ENCODE measurements around the gene TRMT6.

The TRMT6 gene

GRCh38 chr20:5947276-5947675, 3.1 kb downstream of the TRMT6 start:
- DNase-seq (ENCODE audit: low read depth): no peak

- DNase-seq (ENCODE audit: low read depth): no peak
These were observed 4.4 kb downstream of the TRMT6 start for GRCh38 chr20:5945963-5946362.

DNA sequence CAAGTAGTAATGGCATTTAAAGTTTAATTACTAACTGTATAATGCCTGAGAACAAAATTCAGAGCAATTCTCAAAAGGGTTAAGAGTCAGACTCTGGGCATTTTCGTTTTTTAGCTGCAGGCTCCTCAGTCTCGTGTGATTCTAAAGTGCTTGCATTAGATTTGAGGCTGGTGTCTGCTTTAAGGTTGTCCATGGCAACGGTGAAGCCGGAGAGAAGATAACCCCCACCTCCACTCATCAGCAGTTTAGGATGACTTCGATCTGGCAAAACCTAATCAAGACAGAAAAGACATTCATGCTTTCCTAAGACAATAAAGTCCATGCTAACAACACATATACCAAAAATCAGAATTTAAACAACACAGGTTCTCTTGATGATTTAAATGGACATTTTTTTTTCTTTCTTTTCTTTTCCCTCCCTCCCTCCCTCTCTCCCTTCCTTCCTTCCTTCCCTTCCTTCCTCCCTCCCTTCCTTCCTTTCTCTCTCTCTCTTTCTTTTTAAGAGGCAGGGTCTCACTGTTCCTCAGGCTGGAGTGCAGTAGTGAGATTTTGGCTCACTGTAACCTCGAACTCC, 11.8 kb downstream of the TRMT6 start:
- DNase-seq (ENCODE audit: low read depth): no peak

- no peak for DNase-seq (ENCODE audit: low read depth)
These were observed 14.1 kb downstream of the TRMT6 start for GRCh38 chr20:5936238-5936637.

- DNase-seq (ENCODE audit: low read depth): no peak
These were observed 14.9 kb downstream of the TRMT6 start for GRCh38 chr20:5935384-5935783.

- DNase-seq (ENCODE audit: low read depth): no peak
These were observed 16.4 kb downstream of the TRMT6 start for GRCh38 chr20:5933802-5934436.

- no peak for DNase-seq (ENCODE audit: low read depth)
These were observed 17.5 kb downstream of the TRMT6 start for GRCh38 chr20:5932796-5933195.

GRCh38 chr20:5931411-5931810, 18.9 kb downstream of the TRMT6 start:
- DNase-seq (ENCODE audit: low read depth): no peak

DNA sequence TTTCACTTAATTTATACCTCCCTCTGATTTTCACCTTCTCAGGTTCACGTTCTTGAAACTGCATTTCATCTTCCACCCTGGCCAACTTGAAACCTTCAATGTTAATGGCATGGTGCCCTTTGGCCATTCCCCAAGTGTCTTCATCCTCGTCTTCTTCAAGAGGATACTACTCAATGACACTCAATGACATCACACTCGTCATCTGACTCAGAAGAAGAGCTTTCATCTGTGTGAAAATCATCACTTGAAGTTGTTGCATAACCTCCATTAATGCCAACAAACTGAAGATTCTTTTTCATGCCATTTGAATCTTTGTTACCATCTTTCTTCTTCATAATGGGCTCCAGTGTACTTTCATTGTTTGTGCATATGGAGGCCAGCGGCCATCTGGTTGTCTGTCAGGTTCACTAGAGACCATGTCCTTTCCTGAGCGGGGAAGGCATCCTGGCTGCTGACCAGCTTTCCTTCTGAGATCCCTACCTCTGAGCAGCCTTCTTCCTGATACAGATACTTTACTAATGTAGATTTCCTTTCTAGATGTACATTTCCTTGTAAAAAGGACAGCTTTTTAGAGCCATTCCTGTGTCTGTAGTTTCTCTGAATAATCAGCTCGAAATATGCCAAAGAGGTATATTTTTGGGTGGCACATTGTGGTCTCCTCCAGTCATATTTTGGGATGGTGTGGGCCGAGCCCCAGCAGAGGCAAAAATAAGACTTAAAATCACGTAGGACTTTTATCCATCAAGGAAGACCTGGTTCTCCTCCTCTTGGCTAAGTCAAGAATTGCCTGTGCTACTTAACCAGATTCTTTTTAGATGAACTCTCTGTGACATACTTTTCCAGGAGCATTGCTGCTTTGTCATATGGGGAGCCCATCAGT, 21.3 kb downstream of the TRMT6 start:
- DNase-seq (ENCODE audit: low read depth): no peak

- no peak for DNase-seq (ENCODE audit: low read depth)
These were observed 22.4 kb downstream of the TRMT6 start for GRCh38 chr20:5927749-5928462.

GRCh38 chr20:5925551-5925950, 24.8 kb downstream of the TRMT6 start:
- DNase-seq (ENCODE audit: low read depth): no peak

DNA sequence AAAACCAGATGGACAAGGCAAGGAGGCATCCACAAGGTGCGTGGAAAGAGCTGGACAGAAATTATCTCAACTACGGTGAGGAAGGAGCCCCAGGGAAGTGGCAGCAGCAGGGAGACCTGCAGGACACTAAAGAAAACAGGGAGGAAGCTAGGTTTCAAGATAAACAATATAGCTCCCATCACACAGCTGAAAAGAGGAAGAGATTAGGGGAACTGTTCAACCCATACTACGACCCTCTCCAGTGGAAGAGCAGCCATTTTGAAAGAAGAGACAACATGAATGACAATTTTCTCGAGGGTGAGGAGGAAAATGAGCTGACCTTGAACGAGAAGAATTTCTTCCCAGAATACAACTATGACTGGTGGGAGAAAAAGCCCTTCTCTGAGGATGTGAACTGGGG, 26.8 kb downstream of the TRMT6 start:
- DNase-seq (ENCODE audit: low read depth): no peak

GRCh38 chr20:5920581-5920980, 29.8 kb downstream of the TRMT6 start:
- no peak for DNase-seq (ENCODE audit: low read depth)

DNA sequence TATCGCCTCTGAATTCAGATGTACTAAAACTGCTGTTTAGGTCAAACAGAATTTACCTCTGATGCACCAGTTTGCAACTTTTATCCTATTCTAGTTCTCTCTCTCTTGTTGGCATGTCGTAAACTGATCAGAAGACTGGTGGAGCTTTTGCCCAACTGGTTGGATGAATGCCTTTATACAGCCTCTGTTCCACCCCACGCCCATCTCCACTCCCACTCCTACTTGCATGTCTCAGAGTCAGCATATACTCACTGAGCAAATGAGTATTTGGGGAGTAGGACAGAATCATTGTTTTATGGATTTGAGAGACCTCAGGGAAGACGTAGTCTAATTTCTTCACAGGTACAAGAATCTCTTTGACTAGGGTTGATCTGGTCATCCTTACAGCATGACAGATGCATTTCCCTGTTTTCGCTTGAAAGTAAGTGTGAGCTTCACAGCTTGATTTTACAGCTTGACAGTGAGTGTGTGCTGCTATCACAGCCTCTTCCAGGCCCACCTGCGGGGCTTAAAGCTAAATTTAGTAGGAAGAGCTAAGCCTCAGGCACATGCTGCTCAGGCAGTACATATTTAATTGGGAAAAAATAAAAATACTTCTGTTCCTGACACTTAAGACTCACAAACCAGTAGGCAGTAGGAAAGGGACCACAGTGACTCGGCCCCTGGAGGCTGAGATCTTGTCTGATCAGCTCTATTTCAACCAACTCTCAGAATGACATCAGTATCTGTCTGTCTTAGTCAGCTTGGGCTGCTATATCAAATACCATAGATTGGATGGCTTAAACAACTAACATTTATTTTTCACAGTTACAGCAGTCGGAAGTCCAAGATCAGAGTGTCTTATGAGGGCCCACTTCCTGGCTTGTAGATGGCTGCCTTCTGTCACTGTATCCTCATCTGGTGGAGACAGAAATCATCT, 30.4 kb downstream of the TRMT6 start:
- no peak for DNase-seq (ENCODE audit: low read depth)

DNA sequence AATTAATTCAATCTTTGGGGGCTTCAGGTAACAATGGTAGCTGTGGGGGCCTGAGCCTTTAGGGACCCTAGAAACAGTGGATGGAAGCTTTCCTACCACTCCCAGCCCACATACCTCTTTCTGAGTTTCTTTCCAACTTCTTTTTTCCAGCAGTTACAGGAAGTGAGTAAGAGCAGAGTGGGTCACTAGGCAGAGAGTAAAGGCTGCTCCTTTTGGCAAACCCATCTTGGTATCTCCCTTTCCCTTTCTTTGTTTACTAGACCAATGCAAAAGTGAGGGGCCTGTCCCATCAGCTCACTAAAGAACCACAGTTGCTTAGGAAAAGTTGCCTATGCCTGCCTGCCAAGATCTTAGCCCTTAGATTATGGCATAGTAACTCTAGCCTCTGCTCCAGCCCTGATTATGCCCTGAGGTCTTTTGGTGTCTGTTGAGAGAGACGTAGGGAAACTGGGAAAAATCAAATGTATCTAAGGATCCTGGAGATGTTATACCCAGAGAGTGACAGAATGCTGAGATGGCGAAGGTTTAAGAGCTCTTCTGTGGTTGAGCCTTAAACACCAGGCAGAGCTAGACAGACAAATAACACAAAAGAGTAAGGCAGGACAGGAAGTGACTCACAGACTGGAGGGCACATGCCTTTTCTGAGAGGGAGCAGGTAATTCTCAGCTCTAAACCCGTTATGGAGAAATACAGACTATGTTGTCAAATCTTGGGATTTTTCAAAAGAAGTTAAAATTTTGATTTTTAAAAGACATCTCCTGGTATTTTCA, 31.3 kb downstream of the TRMT6 start:
- DNase-seq (ENCODE audit: low read depth): no peak

GRCh38 chr20:5914859-5915258, 35.5 kb downstream of the TRMT6 start:
- no peak for DNase-seq (ENCODE audit: low read depth)

DNA sequence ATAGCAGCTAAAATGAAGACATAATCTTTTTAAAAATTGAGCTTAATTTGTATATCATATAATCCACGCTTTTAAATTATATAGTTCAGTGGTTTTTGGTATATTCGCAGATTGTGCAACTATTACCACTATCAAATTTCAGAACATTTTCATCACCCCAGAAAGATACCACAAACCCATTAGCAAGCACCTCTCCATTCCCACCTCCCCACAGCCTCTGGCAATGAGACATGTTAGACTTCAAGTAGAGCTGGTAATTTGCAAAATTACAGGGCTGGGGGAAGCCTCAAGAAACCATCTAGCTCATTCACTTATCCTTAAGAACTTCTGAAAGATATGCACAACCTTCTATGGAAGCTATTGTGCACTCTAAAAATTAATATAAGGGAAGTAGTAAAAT, 37.2 kb downstream of the TRMT6 start:
- no peak for DNase-seq (ENCODE audit: low read depth)

DNA sequence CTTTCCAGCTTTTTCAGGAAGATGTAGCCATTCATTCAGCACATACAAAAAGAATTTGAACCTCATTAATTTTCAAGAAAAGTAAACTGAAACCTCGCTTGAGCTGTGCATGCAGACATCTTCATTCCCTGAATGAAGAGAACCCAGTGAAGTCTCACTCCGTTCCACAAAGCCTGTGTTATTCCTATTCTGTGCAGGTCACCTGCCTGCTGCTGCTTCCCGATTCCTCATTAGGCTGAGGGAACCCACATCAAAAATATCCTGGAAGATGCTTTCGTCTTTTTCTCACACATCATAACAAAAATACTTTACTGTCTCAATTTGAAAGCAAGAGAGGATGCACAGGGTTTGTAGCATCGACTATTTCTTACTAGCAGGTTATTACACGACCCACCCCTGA, 40.1 kb downstream of the TRMT6 start:
- no peak for DNase-seq (ENCODE audit: low read depth)

DNA sequence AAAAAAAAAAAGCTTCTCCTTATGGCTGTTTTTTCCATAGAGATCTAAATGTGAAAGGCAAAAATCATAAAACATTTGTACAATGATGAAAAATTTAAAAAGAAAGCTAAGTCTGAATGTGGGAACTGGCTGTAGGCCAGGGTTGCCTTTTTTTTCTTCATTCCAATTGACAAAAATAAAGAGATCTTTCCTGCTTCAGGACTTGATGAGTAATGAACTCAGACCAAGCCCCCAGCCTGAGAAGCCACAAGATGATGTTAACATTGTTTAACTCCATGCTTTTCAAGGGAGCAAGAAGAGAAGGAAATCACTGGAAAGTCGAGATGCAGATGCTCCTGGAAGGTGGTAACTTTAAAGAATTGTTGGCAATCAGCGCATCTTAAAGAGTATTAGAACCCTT, 41.4 kb downstream of the TRMT6 start:
- no peak for DNase-seq (ENCODE audit: low read depth)

- no peak for DNase-seq (ENCODE audit: low read depth)
These were observed 49.4 kb downstream of the TRMT6 start for GRCh38 chr20:5900908-5901307.

GRCh38 chr20:5899444-5899843, 50.9 kb downstream of the TRMT6 start:
- DNase-seq (ENCODE audit: low read depth): no peak
